Psoas muscle (tissue), 8 donors: ENCODE data around the gene KRTAP4-7. TPM values are rescaled to one million over a fixed set of nuclear protein-coding genes. Genes with fewer than 3 reads are reported as not detected.
"Not testable (repeated sequence)": the region's sequence is repeated elsewhere in the genome, so short reads cannot be mapped to it uniquely, and the experiment has no call there.

Experiments
- ATAC-seq, 4 donors: fragments of 200-7000 bp; cut with Tn5 transposase; one replicate each; pipeline ENCODE4 v1.9.1; 2020; ENCODE audit warnings: moderate library complexity in 3 of 4, mild to moderate bottlenecking in 2 of 4
- DNase-seq, 2 donors: peaks; one replicate each; pipeline ENCODE4 v3.0.0-alpha.2; 2020
- H3K27ac ChIP-seq: fragments of 200-600 bp; one replicate; pipeline ENCODE4 v1.8.0; 2022
- H3K27me3 ChIP-seq, 3 donors: fragments of 200-600 bp in 1 of 3; one replicate each; pipeline versions ENCODE4 v1.6.1 to v1.8.0; 2013 to 2022; ENCODE audit warnings: low read length in 2 of 3, mild to moderate bottlenecking in 2 of 3, moderate library complexity in 1 of 3; ENCODE audit not compliant: insufficient read depth in 3 of 3
- H3K36me3 ChIP-seq, 2 donors: fragments of 200-600 bp in 1 of 2; one replicate each; pipeline versions ENCODE4 v1.6.1 to v1.8.0; 2013 to 2022; ENCODE audit warnings: low read depth in 1 of 2, mild to moderate bottlenecking in 1 of 2, moderate library complexity in 1 of 2; ENCODE audit not compliant: insufficient read depth in 1 of 2
- H3K4me1 ChIP-seq: fragments of 200-600 bp; one replicate; pipeline ENCODE4 v1.8.0; 2022
- H3K4me3 ChIP-seq: fragments of 200-600 bp; one replicate; pipeline ENCODE4 v1.8.0; 2022; ENCODE audit warnings: mild to moderate bottlenecking
- H3K9me3 ChIP-seq: fragments of 200-600 bp; one replicate; pipeline ENCODE4 v1.8.0; 2022
- WGBS, 3 donors: extraction: QIAGEN DNeasy Blood & Tissue Kit; methylation state at CpG; one replicate each; pipeline versions ENCODE4 v1.1.6 to v1.1.7; 2013; 5-methylcytosine and 5-hydroxymethylcytosine counted together
- intact Hi-C, 2 donors: fragments of 100-400 bp; cut with DNase I; formaldehyde crosslinking; loops; one replicate each; pipeline versions ENCODE4 v1.11.0 to v1.14.2; 2022
- polyA plus RNA-seq, 3 donors: library from polyadenylated mRNA; stranded (reverse); fragments of 200-250 nt; gene quantifications; one replicate each; pipeline ENCODE4 v1.2.3, GENCODE V29; 2013
- total RNA-seq, 4 donors: library from RNA; stranded (reverse); fragmentation: NEBNext Ultra II Directional in 2 of 4; extraction: Animal tissue kit (Norgen Biotek cat#: 25700) in 2 of 4; gene quantifications; one replicate each; pipeline versions ENCODE4 v1.2.1 to v1.2.4, GENCODE V29; 2021 to 2023
- TF ChIP-seq, protein P1 (sequence below): fragments of 200-600 bp; IDR thresholded peaks from one replicate; pipeline ENCODE4 v1.8.0; 2022; ENCODE audit warnings: antibody characterized with exemption
- donor health status: healthy with polysubstance abuse.
- donor health status: DM: no; HTN: no; CAD: no; lungs with moderate emphysema.
- donor health status: Bipolar disorder and iron deficiency.
- donor health status: healthy.
- donor health status: DM: yes; HTN: yes; CAD: no.
- donor health status: DM: no; HTN: no; CAD: no.
- donor health status: DM: no; HTN: no; CAD: no.
- donor health status: DM: yes; HTN: yes; CAD: no.

KRTAP4-7 gene
- total and polyA plus RNA-seq, 7 donors, result not detected

DNA sequence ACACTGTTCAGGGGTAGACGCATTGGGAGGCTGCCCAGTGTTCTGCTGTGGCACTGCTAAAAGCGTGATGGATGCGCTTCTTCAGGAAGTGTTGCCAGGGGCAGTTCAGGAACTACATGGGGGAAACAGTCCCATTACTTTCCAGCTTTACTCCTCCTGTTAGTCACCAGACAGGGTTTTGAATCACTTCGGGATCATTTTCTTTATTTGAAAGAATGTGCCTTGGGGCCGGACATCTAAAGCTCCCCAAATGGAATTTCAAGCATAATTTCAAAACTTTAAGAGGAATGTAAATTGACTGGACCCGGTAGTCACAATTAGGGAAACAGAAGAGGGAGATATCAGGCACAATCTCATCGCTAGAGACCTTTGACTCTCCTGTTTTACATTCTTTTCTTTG is 35.5 kb upstream of the KRTAP4-7 start:
- intact Hi-C loops, result no loop called here
- no peak for ATAC-seq
- no peak overlapping the region for H3K27ac ChIP-seq

DNA sequence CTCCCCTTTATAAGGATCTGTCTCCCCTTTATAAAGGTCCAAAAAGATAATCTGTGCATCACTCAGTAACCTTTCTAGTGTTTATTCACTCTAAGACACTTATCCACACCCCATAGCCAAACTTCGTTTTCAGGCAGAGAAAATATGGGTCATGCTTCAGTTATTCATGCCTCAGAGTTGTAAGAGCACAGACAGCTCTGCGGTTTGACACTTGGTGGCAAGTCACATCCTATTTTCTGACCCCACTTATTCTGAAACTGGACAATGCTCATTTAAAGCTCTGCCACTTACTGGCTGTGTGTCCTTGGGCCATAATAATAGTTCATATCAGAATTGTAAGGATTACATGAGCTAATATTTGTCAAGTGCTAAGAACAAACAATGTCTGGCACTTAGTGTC is 34.8 kb upstream of the KRTAP4-7 start:
- Histone ChIP-seq H3K9me3 (peaks cover 5% of the 10 kb centered on the region), H3K36me3 (no peaks in the 10 kb centered on the region), H3K4me1 (no peaks in the 10 kb centered on the region), H3K27ac (no peak overlapping the region), H3K4me3 (no peak overlapping the region), H3K27me3 (peaks cover 0 to 13% (median 2%) of the 10 kb centered on the region in 3 donors)
- intact Hi-C loops, result no loop called here
- no peak for ATAC-seq
- TF ChIP-seq, protein P1, sequence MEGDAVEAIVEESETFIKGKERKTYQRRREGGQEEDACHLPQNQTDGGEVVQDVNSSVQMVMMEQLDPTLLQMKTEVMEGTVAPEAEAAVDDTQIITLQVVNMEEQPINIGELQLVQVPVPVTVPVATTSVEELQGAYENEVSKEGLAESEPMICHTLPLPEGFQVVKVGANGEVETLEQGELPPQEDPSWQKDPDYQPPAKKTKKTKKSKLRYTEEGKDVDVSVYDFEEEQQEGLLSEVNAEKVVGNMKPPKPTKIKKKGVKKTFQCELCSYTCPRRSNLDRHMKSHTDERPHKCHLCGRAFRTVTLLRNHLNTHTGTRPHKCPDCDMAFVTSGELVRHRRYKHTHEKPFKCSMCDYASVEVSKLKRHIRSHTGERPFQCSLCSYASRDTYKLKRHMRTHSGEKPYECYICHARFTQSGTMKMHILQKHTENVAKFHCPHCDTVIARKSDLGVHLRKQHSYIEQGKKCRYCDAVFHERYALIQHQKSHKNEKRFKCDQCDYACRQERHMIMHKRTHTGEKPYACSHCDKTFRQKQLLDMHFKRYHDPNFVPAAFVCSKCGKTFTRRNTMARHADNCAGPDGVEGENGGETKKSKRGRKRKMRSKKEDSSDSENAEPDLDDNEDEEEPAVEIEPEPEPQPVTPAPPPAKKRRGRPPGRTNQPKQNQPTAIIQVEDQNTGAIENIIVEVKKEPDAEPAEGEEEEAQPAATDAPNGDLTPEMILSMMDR, result no peak
- WGBS, 3 donors, result 15 to 52% (median 29%) methylated on average over 2 of the region's 2 CpGs
- no peak for DNase-seq

More for the DNA sequence above, 35.5 kb upstream of the KRTAP4-7 start:
- 50 to 60% (median 58%) methylated on average over 7 of the region's 7 CpGs for WGBS, 3 donors
- H3K4me1 ChIP-seq, result no peaks in the 10 kb centered on the region
- no peak overlapping the region for H3K4me3 ChIP-seq
- no peaks in the 10 kb centered on the region for H3K36me3 ChIP-seq
- peaks cover 0 to 10% (median 2%) of the 10 kb centered on the region in 3 donors for H3K27me3 ChIP-seq
- H3K9me3 ChIP-seq, result peaks cover 4% of the 10 kb centered on the region
- DNase-seq, result no peak
- TF ChIP-seq, protein P1, result no peak

- Histone ChIP-seq H3K27ac (no peak overlapping the region), H3K36me3 (no peaks in the 10 kb centered on the region), H3K4me3 (no peak overlapping the region), H3K9me3 (peaks cover 7% of the 10 kb centered on the region), H3K27me3 (peaks cover 0 to 26% (median 1%) of the 10 kb centered on the region in 3 donors), H3K4me1 (no peaks in the 10 kb centered on the region)
- intact Hi-C loops, result no loop called here
- TF ChIP-seq, protein P1, result no peak
- DNase-seq, result no peak
- no peak for ATAC-seq
These were observed 31.4 kb upstream of the KRTAP4-7 start for GRCh38 chr17:41052566-41052965.

DNA sequence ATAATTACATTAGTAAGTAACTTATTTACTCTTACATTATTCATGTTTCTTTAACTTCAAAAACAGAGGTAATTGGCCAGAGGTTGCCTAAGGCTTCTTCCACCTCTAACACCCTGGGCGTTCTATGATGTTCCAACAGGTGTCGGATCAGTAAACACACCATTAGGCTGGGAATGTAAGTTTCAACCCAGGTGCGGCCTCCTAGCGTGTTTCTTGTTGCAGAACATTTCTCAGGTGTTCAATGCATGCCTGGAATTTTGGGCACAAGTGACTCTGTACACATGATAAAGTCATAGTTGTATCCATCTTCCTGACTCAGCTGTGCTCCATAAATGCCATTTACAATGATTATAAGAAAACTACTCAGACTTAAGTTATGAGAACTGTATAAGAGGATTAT is 29.9 kb upstream of the KRTAP4-7 start:
- peaks cover 0 to 39% (median 0%) of the 10 kb centered on the region in 3 donors for H3K27me3 ChIP-seq
- ATAC-seq (no peak), DNase-seq (no peak)
- no peaks in the 10 kb centered on the region for H3K4me1 ChIP-seq
- H3K27ac ChIP-seq, result no peak overlapping the region
- no peaks in the 10 kb centered on the region for H3K36me3 ChIP-seq
- no peak overlapping the region for H3K4me3 ChIP-seq
- TF ChIP-seq, protein P1, result no peak
- H3K9me3 ChIP-seq, result peaks cover 9% of the 10 kb centered on the region
- WGBS, 3 donors, result 86 to 96% (median 92%) methylated on average over 4 of the region's 4 CpGs
- intact Hi-C loops, result no loop called here

GRCh38 chr17:41054556-41054955 is 29.4 kb upstream of the KRTAP4-7 start:
- H3K36me3 ChIP-seq, H3K4me1 ChIP-seq, H3K4me3 ChIP-seq, DNase-seq, ATAC-seq, intact Hi-C loops, H3K27ac ChIP-seq, H3K9me3 ChIP-seq: not testable (repeated sequence)
- H3K27me3 ChIP-seq, result peaks cover 0 to 44% (median 0%) of the 10 kb centered on the region in 3 donors
- 61 to 69% (median 64%) methylated on average over 5 to 9 of the region's 9 CpGs for WGBS, 3 donors

DNA sequence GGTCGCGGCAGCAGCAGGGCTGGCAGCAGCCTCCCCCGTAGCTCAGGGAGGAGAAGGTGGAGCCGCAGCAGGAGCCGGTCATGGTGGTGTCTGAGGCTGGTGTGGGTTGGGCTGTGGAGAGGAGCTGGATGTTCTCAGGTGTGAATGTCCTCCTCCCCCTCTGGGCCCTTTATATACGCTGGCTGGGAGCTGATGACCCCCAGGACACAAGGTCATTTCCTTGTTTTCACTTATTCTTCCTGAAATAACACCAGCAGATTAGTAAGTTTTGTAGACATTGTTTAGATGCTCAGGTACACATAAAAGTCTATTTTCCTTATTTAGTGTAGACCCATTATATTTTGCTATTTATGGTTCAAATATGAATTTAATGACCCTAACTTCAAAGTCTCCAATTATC is 28.8 kb upstream of the KRTAP4-7 start, which contains the start of gene KRTAP2-2:
Gene KRTAP2-2, minus strand, starts transcription at position 101 of the 400 bp plus-strand sequence. Its CDS starts 19 bp downstream, at position 82.
- H3K9me3 ChIP-seq, intact Hi-C loops, DNase-seq, H3K36me3 ChIP-seq, H3K4me1 ChIP-seq, H3K27ac ChIP-seq, H3K4me3 ChIP-seq, ATAC-seq: not testable (repeated sequence)
- 29 to 50% (median 35%) methylated on average over 1 of the region's 6 CpGs for WGBS, 3 donors
- peaks cover 0 to 44% (median 0%) of the 10 kb centered on the region in 3 donors for H3K27me3 ChIP-seq
